MM.1S (cell line): ENCODE results near the gene CNOT2.
A peak's percentile ranks its signal among the peaks of the same experiment; 100 is the strongest.

Experiments
- DNase-seq: peaks from one replicate; pipeline ENCODE4 v3.0.0-alpha.2; 2015
- H2AFZ ChIP-seq: fragments of 300-600 bp; sonication (generic); 2 replicates; pipeline ENCODE4 v1.6.0; 2016; ENCODE audit warnings: antibody characterized with exemption, low read length
- H3F3A ChIP-seq: fragments of 300-600 bp; sonication (generic); 2 replicates; pipeline ENCODE4 v1.6.1; 2016; ENCODE audit warnings: mild to moderate bottlenecking, antibody characterized with exemption, low read length, moderate library complexity, mixed read lengths; ENCODE audit not compliant: insufficient read depth
- H3K27ac ChIP-seq: fragments of 300-600 bp; sonication (generic); 2 replicates; pipeline ENCODE4 v1.5.1; 2016; ENCODE audit warnings: mild to moderate bottlenecking, low read length
- H3K27me3 ChIP-seq: fragments of 300-600 bp; sonication (generic); replicated peaks from 2 replicates; pipeline ENCODE4 v1.6.0; 2016; ENCODE audit warnings: low read length; ENCODE audit not compliant: insufficient read depth
- H3K36me3 ChIP-seq: fragments of 300-600 bp; sonication (generic); replicated peaks from 2 replicates; pipeline ENCODE4 v1.6.1; 2016; ENCODE audit warnings: mild to moderate bottlenecking, low read length, mixed read lengths; ENCODE audit not compliant: insufficient read depth
- H3K4me1 ChIP-seq: fragments of 300-600 bp; sonication (generic); 2 replicates; pipeline ENCODE4 v1.6.1; 2016; ENCODE audit warnings: low read length, mixed read lengths
- H3K4me2 ChIP-seq: fragments of 300-600 bp; sonication (generic); 2 replicates; pipeline ENCODE4 v1.6.0; 2016; ENCODE audit warnings: low read depth, low read length
- H3K4me3 ChIP-seq: fragments of 300-600 bp; sonication (generic); 2 replicates; pipeline ENCODE4 v1.5.1; 2016; ENCODE audit warnings: low read length, mixed read lengths
- H3K79me2 ChIP-seq: fragments of 300-600 bp; sonication (generic); 2 replicates; pipeline ENCODE4 v1.6.1; 2016; ENCODE audit warnings: mixed run types, low read length, mixed read lengths
- H3K9ac ChIP-seq: fragments of 300-600 bp; sonication (generic); 2 replicates; pipeline ENCODE4 v1.6.1; 2016; ENCODE audit warnings: low read length, mixed read lengths
- H3K9me2 ChIP-seq: fragments of 300-600 bp; sonication (generic); replicated peaks from 2 replicates; pipeline ENCODE4 v1.6.1; 2016; ENCODE audit warnings: mild to moderate bottlenecking, low read length, mixed read lengths; ENCODE audit not compliant: insufficient read depth
- H3K9me3 ChIP-seq: fragments of 300-600 bp; sonication (generic); replicated peaks from 2 replicates; pipeline ENCODE4 v1.6.1; 2016; ENCODE audit warnings: mild to moderate bottlenecking, low read length, mixed read lengths; ENCODE audit not compliant: insufficient read depth
- H4K20me1 ChIP-seq: fragments of 300-600 bp; sonication (generic); 2 replicates; pipeline ENCODE4 v1.6.1; 2016; ENCODE audit warnings: mild to moderate bottlenecking, low read length, moderate library complexity, mixed read lengths; ENCODE audit not compliant: insufficient read depth
- EZH2 ChIP-seq: fragments of 300-600 bp; sonication (generic); optimal IDR thresholded peaks from 2 replicates; pipeline ENCODE3; 2017; ENCODE audit warnings: low read depth, mild to moderate bottlenecking, antibody characterized with exemption, low read length, mixed read lengths
- EZH2phosphoT487 ChIP-seq: fragments of 300-600 bp; sonication (generic); IDR thresholded peaks from 2 replicates; pipeline ENCODE4 v1.6.1; 2018; ENCODE audit warnings: antibody characterized with exemption, low read length
- TF ChIP-seq, protein P1 (sequence below): fragments of 300-600 bp; sonication (generic); IDR thresholded peaks from 2 replicates; pipeline ENCODE4 v1.5.1; 2016; ENCODE audit warnings: antibody characterized with exemption, low read length, mixed read lengths

The CNOT2 gene

DNA sequence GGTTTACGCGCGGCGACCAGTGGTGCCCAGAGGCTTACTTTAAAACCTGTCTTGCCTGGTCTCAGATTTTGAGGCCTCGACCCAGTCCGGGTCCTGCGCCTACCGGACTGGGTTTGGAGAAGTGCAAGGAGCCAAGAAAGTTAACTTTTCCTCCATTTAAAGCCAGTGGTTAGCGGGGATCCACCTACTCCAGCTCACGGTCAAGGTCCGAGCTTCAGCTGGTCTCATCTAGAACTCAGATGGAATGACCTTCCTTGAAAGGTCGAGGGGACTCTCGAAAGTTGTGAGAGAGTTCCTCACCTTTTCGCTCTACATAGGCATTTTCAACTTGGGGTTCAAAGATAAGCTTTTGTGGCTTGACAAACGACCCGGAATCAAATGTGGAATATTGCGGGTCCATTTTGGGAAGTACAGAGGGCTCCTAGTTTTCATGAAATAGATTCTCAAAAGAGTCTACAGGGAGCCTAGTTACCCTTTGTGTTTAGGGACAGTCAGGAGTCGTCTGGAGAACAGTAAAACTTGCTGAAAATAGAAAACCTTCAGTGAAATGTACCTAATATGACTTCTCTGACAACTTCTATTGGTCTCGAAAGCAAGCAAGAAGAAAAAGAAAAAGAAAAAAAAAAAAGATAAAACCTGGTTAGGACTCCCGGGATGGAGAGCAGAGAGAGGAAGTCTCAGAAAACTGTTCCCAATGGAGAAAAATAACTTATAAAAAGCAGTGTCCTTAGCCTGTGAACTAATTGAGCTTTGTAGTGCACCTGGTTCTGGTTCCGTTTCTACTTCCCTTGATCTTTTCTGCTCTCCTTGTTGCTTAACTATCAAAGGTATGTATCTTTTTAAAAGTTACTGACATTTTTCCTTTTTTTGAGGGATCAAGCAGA lies 124.3 kb downstream of the CNOT2 start:
- Histone ChIP-seq H3K9me3 (no peaks in the 10 kb centered on the region), H3K27me3 (peaks cover 19% of the 10 kb centered on the region; the same call in 1 of the 2 replicates), H3K4me3 (peak overlapping the region; percentile 88), H3K9me2 (no peaks in the 10 kb centered on the region), H3K27ac (no peak overlapping the region), H3K4me2 (peak overlapping the region; percentile 61), H3K4me1 (no peaks in the 10 kb centered on the region; the same call in 1 of the 2 replicates), H3K9ac (peak overlapping the region; percentile 1; the same call in 1 of the 2 replicates), H4K20me1 (no peaks in the 10 kb centered on the region), H3K36me3 (no peaks in the 10 kb centered on the region), H2AFZ (peak overlapping the region; percentile 93), H3K79me2 (no peaks in the 10 kb centered on the region), H3F3A (peaks cover 8% of the 10 kb centered on the region)
- no peak for TF ChIP-seq EZH2phosphoT487
- TF ChIP-seq, protein P1, sequence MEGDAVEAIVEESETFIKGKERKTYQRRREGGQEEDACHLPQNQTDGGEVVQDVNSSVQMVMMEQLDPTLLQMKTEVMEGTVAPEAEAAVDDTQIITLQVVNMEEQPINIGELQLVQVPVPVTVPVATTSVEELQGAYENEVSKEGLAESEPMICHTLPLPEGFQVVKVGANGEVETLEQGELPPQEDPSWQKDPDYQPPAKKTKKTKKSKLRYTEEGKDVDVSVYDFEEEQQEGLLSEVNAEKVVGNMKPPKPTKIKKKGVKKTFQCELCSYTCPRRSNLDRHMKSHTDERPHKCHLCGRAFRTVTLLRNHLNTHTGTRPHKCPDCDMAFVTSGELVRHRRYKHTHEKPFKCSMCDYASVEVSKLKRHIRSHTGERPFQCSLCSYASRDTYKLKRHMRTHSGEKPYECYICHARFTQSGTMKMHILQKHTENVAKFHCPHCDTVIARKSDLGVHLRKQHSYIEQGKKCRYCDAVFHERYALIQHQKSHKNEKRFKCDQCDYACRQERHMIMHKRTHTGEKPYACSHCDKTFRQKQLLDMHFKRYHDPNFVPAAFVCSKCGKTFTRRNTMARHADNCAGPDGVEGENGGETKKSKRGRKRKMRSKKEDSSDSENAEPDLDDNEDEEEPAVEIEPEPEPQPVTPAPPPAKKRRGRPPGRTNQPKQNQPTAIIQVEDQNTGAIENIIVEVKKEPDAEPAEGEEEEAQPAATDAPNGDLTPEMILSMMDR: no peak
- no peak for TF ChIP-seq EZH2
- no peak for DNase-seq

DNA sequence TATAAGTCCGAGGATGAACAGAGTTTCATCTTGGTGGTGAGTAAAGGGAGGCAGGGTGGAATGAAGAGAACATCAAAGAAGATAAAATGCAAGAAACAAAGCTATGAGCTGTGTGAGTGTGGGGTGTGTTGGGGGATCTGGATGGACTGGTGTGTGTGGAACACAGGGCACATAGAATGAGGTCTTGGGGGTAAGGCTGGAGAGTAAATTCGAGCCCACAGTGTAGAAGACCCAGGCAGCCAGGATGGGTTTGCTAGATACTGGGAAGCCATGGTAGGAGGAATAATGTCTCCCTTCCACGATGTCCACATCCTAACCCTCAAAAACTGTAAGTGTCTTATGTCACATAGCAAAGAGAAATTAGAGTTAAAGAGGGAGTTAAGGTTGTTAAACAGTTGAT lies 129.6 kb downstream of the CNOT2 start:
- no peaks in the 10 kb centered on the region for H3K36me3 ChIP-seq
- H3K4me2 ChIP-seq: no peak overlapping the region
- H4K20me1 ChIP-seq: no peaks in the 10 kb centered on the region
- H3K27me3 ChIP-seq: 0 out of 2 replicates have a peak, but pooled peaks cover under 1% of the 10 kb centered on the region
- no peaks in the 10 kb centered on the region for H3K9me3 ChIP-seq
- TF ChIP-seq, protein P1: no peak
- no peak for TF ChIP-seq EZH2phosphoT487
- no peak for TF ChIP-seq EZH2
- H2AFZ ChIP-seq: no peak overlapping the region
- H3K27ac ChIP-seq: no peak overlapping the region
- DNase-seq: no peak
- H3K9ac ChIP-seq: no peak overlapping the region
- no peak overlapping the region for H3K4me3 ChIP-seq
- no peaks in the 10 kb centered on the region for H3K9me2 ChIP-seq
- no peaks in the 10 kb centered on the region for H3F3A ChIP-seq
- H3K4me1 ChIP-seq: no peaks in the 10 kb centered on the region
- no peaks in the 10 kb centered on the region for H3K79me2 ChIP-seq

DNA sequence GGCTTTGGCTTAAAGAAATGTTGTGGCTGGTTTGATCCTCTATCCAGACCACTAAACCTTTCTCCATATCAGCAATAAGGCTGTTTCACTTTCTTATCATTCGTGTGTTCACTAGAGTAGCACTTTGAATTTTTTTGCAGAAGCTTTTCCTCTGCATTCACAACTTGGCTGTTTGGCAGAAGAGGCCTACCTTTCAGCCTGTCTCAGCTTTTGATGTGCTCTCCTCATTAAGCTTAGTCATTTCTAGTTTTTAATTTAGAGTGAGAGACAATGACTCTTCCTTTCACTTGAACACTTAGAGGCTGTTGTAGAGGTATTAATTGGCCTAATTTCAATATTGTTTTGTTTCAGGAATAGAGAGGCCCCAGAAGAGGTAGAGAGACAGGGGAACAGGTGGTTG lies 136.6 kb downstream of the CNOT2 start:
- Histone ChIP-seq H3K36me3 (no peaks in the 10 kb centered on the region), H2AFZ (0 out of 2 replicates have a peak overlapping the region, but pooled peaks have one; percentile 37)
- TF ChIP-seq, protein P1: no peak
- TF ChIP-seq EZH2: no peak
- no peak for TF ChIP-seq EZH2phosphoT487

More for the DNA sequence above, 136.6 kb downstream of the CNOT2 start:
- H3K79me2 ChIP-seq: no peaks in the 10 kb centered on the region
- H3K9ac ChIP-seq: no peak overlapping the region
- no peaks in the 10 kb centered on the region for H3K9me2 ChIP-seq
- H3F3A ChIP-seq: no peaks in the 10 kb centered on the region
- H3K27me3 ChIP-seq: no peaks in the 10 kb centered on the region
- no peaks in the 10 kb centered on the region; the same call in 1 of the 2 replicates for H3K4me1 ChIP-seq
- no peak overlapping the region for H3K27ac ChIP-seq
- H3K4me3 ChIP-seq: no peak overlapping the region
- peak; percentile 30 for DNase-seq
- no peaks in the 10 kb centered on the region for H4K20me1 ChIP-seq
- H3K4me2 ChIP-seq: no peak overlapping the region
- H3K9me3 ChIP-seq: no peaks in the 10 kb centered on the region
